A549 (cell line): Measurements from ENCODE around the gene XKR8. TPM values are rescaled to one million over a fixed set of nuclear protein-coding genes. Genes with fewer than 3 reads are reported as not detected.

Experiments
- ATAC-seq, 2 experiments: fragments of 200-7000 bp in 1 of 2; fragments of >200 bp in 1 of 2; cut with Nextera tagmentation in 1 of 2; cut with Tn5 transposase in 1 of 2; 3 replicates each; pipeline versions ENCODE4 v1.8.0 to v1.9.1; 2018 to 2020; ENCODE audit warnings: mild to moderate bottlenecking in 1 of 2, moderate library complexity in 1 of 2
- CTCF ChIA-PET: fragments of 300-600 bp; sonication (Branson Sonifier 250); formaldehyde crosslinking; extraction: SDS; loops from one replicate; lab custom pipeline; 2021; ENCODE audit warnings: antibody characterized with exemption, inconsistent platforms; lab: Yijun Ruan, JAX
- POLR2A ChIA-PET: fragments of 350-600 bp; formaldehyde crosslinking; extraction: SDS; loops from one replicate; lab custom pipeline; 2021; ENCODE audit warnings: antibody characterized with exemption, inconsistent platforms; lab: Yijun Ruan, JAX
- DNase-seq, 2 experiments: peaks; one replicate each; pipeline versions ENCODE4 v3.0.0 to v3.0.0-alpha.2; 2011 to 2016; ENCODE audit warnings: low read depth in 1 of 2, low spot score in 1 of 2
- FAIRE-seq: peaks from 2 replicates; lab custom pipeline; 2011; peaks lifted over from hg19 to GRCh38; lab: Jason Lieb, UNC
- H3K27ac ChIP-seq, 2 experiments: fragments of >200 bp; sonication (Bioruptor Twin); formaldehyde crosslinking; 3 replicates each; pipeline ENCODE4 v1.5.1; 2016 to 2017
- H3K4me1 ChIP-seq: fragments of >200 bp; sonication (Bioruptor Twin); formaldehyde crosslinking; 3 replicates; pipeline ENCODE4 v1.6.1; 2016
- H3K4me2 ChIP-seq: fragments of >200 bp; sonication (Bioruptor Twin); formaldehyde crosslinking; 3 replicates; pipeline ENCODE4 v1.6.1; 2016
- H3K4me3 ChIP-seq: fragments of >200 bp; sonication (Bioruptor Twin); formaldehyde crosslinking; 3 replicates; pipeline ENCODE4 v1.5.1; 2016
- H3K9me3 ChIP-seq: fragments of >200 bp; sonication (Bioruptor Twin); formaldehyde crosslinking; 3 replicates; pipeline ENCODE4 v1.6.1; 2016
- ATOH8 ChIP-seq: fragments of 250-450 bp; sonication (Bioruptor Pico); IDR thresholded peaks from 2 replicates; pipeline ENCODE4 v1.5.0; 2020; ENCODE audit warnings: low read depth, mild to moderate bottlenecking, moderate library complexity
- CBX2 ChIP-seq: fragments of 200-600 bp; sonication (generic); IDR thresholded peaks from 2 replicates; pipeline ENCODE4 v1.6.1; 2016; ENCODE audit warnings: low read depth, mild to moderate bottlenecking, borderline replicate concordance
- CHD4 ChIP-seq: fragments of 200-600 bp; sonication (generic); IDR thresholded peaks from 2 replicates; pipeline ENCODE4 v1.6.1; 2016; ENCODE audit warnings: antibody characterized with exemption, mild to moderate bottlenecking, borderline replicate concordance
- CTCF ChIP-seq: fragments of >200 bp; sonication (Bioruptor Twin); formaldehyde crosslinking; IDR thresholded peaks from 3 replicates; pipeline ENCODE4 v1.5.1; 2016
- EHF ChIP-seq: fragments of 250-450 bp; sonication (Bioruptor Pico); IDR thresholded peaks from 2 replicates; pipeline ENCODE4 v1.5.0; 2020; ENCODE audit warnings: mild to moderate bottlenecking
- ESRRA ChIP-seq: fragments of 150-350 bp; IDR thresholded peaks from 2 replicates; pipeline ENCODE4 v1.6.1; 2014; ENCODE audit warnings: mild to moderate bottlenecking, low read length, borderline replicate concordance
- GATA3 ChIP-seq: IDR thresholded peaks from 2 replicates; pipeline ENCODE4 v1.6.1; 2012; ENCODE audit warnings: borderline replicate concordance
- HDAC2 ChIP-seq: fragments of 200-600 bp; sonication (generic); IDR thresholded peaks from 2 replicates; pipeline ENCODE4 v1.6.1; 2016
- HEYL ChIP-seq: fragments of 250-450 bp; sonication (Bioruptor Pico); IDR thresholded peaks from 2 replicates; pipeline ENCODE4 v1.8.0; 2021; ENCODE audit warnings: mild to moderate bottlenecking, moderate library complexity
- HOXB13 ChIP-seq: fragments of 250-450 bp; sonication (Bioruptor Pico); IDR thresholded peaks from 2 replicates; pipeline ENCODE4 v1.5.0; 2020; ENCODE audit warnings: low read depth, mild to moderate bottlenecking, moderate library complexity
- MAFK ChIP-seq: fragments of 450-650 bp; IDR thresholded peaks from 2 replicates; pipeline ENCODE4 v1.6.1; 2014; ENCODE audit not compliant: partially characterized antibody
- MAX ChIP-seq: IDR thresholded peaks from 2 replicates; pipeline ENCODE4 v1.6.1; 2012
- NPAS2 ChIP-seq: fragments of 250-450 bp; sonication (Bioruptor Pico); IDR thresholded peaks from 2 replicates; pipeline ENCODE4 v1.8.0; 2022; ENCODE audit warnings: mild to moderate bottlenecking, moderate library complexity, borderline replicate concordance
- PHF8 ChIP-seq: fragments of 200-600 bp; sonication (generic); IDR thresholded peaks from 2 replicates; pipeline ENCODE4 v1.6.1; 2016; ENCODE audit warnings: low read depth, mild to moderate bottlenecking, antibody characterized with exemption, moderate library complexity, borderline replicate concordance
- POLR2AphosphoS2 ChIP-seq: conservative IDR thresholded peaks from 2 replicates; pipeline ENCODE4 v1.6.1; 2012; ENCODE audit warnings: low read length, improper control_type of control experiment, inconsistent platforms
- RCOR1 ChIP-seq: fragments of 150-350 bp; IDR thresholded peaks from 2 replicates; pipeline ENCODE4 v1.6.1; 2014; ENCODE audit warnings: antibody characterized with exemption, low read length, low read depth
- RFX5 ChIP-seq: fragments of 450-650 bp; IDR thresholded peaks from 2 replicates; pipeline ENCODE4 v1.7.1; 2014; ENCODE audit warnings: antibody characterized with exemption, mild to moderate bottlenecking, moderate library complexity
- SREBF2 ChIP-seq: fragments of 450-650 bp; IDR thresholded peaks from 2 replicates; pipeline ENCODE4 v1.6.1; 2014; ENCODE audit warnings: mild to moderate bottlenecking, moderate library complexity
- USF2 ChIP-seq: fragments of 450-650 bp; IDR thresholded peaks from 2 replicates; pipeline ENCODE4 v1.6.1; 2014; ENCODE audit warnings: antibody characterized with exemption
- ZNF302 ChIP-seq: fragments of 250-450 bp; sonication (Bioruptor Pico); IDR thresholded peaks from 2 replicates; pipeline ENCODE4 v1.9.0; 2021; ENCODE audit warnings: inconsistent platforms, mild to moderate bottlenecking, moderate library complexity
- ZSCAN20 ChIP-seq: fragments of 250-450 bp; sonication (Bioruptor Pico); IDR thresholded peaks from 2 replicates; pipeline ENCODE4 v1.8.0; 2022; ENCODE audit warnings: mild to moderate bottlenecking, moderate library complexity
- WGBS: methylation state at CpG from one replicate; pipeline ENCODE4 v1.1.6; 2017; ENCODE audit errors: missing lambda C conversion rate; 5-methylcytosine and 5-hydroxymethylcytosine counted together
- polyA plus RNA-seq, 4 experiments: library from polyadenylated mRNA; depleted of rRNA in 3 of 4; stranded (reverse); fragments of >200 nt; fragmentation: RNase III in 1 of 4; extraction: RNeasy Plus Mini Kit Qiagen cat#74134 plus additional on column Dnase treatment in 1 of 4; gene quantifications; 2 replicates in 3 of 4; 3 replicates in 1 of 4; pipeline ENCODE4 v1.2.3, GENCODE V29; 2011 to 2017
- TF ChIP-seq, protein P1 (sequence below): IDR thresholded peaks from 2 replicates; pipeline ENCODE4 v1.6.1; 2012; ENCODE audit warnings: low read depth, borderline replicate concordance

XKR8 gene
- polyA plus RNA-seq, 2 of the 4 experiments (the other 2 are of a cell fraction) = 3.3 to 3.5 TPM

GRCh38 chr1:27956761-27957160 is 3.0 kb upstream of the XKR8 start:
- Histone ChIP-seq H3K4me3 (no peak overlapping the region), H3K4me2 (no peak overlapping the region), H3K27ac (no peak overlapping the region), H3K9me3 (no peaks in the 10 kb centered on the region)
- no peak for FAIRE-seq
- no peak for ATAC-seq
- DNase-seq = no peak
- POLR2A ChIA-PET = no interaction called here
- WGBS = 91% methylated on average over 6 of the region's 6 CpGs
- CTCF ChIA-PET = interaction anchor here (1.2 to 3.5 kb wide), 3 partner anchors 8 to 22 kb away, joined by 3 to 13 read pairs (median 4); no protein-coding TSS in a partner anchor
- TF ChIP-seq GATA3 = no peak
- no peak for TF ChIP-seq HOXB13
- no peak for TF ChIP-seq USF2
- TF ChIP-seq ESRRA = no peak
- no peak for TF ChIP-seq RCOR1
- no peak for TF ChIP-seq CHD4
- no peak for TF ChIP-seq EHF (CRISPR knock-in tag)
- TF ChIP-seq RFX5 = no peak
- no peak for TF ChIP-seq SREBF2
- no peak for TF ChIP-seq PHF8
- TF ChIP-seq HDAC2 = no peak
- TF ChIP-seq, all 56 proteins: peak for 0
- H3K4me1 ChIP-seq = peaks cover 14% of the 10 kb centered on the region

GRCh38 chr1:27957655-27958054 is 2.1 kb upstream of the XKR8 start:
- no peak for FAIRE-seq
- WGBS = 92% methylated on average over 5 of the region's 5 CpGs
- H3K27ac ChIP-seq = no peak overlapping the region
- H3K4me3 ChIP-seq = no peak overlapping the region
- peaks cover 14% of the 10 kb centered on the region for H3K4me1 ChIP-seq
- H3K9me3 ChIP-seq = no peaks in the 10 kb centered on the region
- CTCF ChIA-PET = interaction anchor here (1.2 to 3.5 kb wide), 2 partner anchors 9 to 22 kb away, joined by 4 to 13 read pairs; no protein-coding TSS in a partner anchor
- ATAC-seq = no peak
- DNase-seq = no peak
- no peak overlapping the region for H3K4me2 ChIP-seq
- no peak for TF ChIP-seq CBX2
- TF ChIP-seq CTCF = no peak
- TF ChIP-seq HEYL = no peak
- no peak for TF ChIP-seq ATOH8 (CRISPR knock-in tag)
- no peak for TF ChIP-seq POLR2AphosphoS2
- TF ChIP-seq NPAS2 (CRISPR knock-in tag) = no peak
- no peak for TF ChIP-seq MAX
- no peak for TF ChIP-seq ZSCAN20 (CRISPR knock-in tag)
- TF ChIP-seq, protein P1, sequence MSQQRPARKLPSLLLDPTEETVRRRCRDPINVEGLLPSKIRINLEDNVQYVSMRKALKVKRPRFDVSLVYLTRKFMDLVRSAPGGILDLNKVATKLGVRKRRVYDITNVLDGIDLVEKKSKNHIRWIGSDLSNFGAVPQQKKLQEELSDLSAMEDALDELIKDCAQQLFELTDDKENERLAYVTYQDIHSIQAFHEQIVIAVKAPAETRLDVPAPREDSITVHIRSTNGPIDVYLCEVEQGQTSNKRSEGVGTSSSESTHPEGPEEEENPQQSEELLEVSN = no peak
- no peak for TF ChIP-seq MAFK
- no peak for TF ChIP-seq SREBF2
- no peak for TF ChIP-seq ZNF302
- POLR2A ChIA-PET = no interaction called here
